Central memory CD4-positive, alpha-beta T cell (primary cell): ENCODE results near the gene CERCAM.

ENCODE experiments used
- DNase-seq: peaks from one replicate; pipeline ENCODE4 v3.0.0; 2022

CERCAM gene

DNA sequence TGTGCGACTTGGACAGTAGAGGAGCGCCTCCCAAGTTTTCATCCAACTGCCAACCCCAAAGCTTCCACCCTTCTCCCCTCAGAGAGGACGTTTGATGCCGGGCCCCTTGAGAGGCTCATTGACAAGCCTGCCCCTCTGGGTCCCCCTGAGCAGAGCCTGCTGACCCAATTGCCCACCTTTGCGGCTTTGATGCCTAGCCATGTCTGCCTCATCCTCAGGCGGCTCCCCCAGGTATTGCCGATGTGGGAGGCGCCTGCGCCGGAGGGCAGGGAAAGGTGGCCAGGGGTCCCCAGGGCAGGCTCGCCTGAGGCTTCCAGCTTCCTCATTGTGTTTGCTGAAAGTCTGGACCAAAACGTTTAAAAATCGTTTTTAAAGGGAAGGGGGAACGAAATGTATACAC lies 36.5 kb downstream of the CERCAM start:
- no peak for DNase-seq

GRCh38 chr9:128459011-128459410 lies 38.4 kb downstream of the CERCAM start:
- no peak for DNase-seq

DNA sequence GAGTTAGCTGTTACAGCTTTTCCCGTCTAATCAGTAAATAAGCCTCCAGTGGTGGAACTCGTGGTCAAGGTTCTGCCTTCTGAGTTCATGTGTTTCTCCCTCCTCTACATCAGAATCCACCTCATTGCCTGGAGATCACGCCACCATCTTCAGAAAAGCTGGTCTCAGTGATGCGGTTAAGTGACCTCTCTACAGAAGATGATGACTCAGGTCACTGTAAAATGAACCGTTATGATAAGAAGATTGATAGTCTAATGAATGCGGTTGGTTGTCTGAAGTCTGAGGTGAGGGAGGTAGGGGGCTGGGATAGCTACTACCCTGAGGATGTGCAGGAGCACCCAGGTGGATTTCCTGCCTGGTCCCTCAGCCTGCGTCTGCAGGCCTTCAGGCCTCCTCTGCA lies 48.4 kb downstream of the CERCAM start:
- DNase-seq, result no peak

DNA sequence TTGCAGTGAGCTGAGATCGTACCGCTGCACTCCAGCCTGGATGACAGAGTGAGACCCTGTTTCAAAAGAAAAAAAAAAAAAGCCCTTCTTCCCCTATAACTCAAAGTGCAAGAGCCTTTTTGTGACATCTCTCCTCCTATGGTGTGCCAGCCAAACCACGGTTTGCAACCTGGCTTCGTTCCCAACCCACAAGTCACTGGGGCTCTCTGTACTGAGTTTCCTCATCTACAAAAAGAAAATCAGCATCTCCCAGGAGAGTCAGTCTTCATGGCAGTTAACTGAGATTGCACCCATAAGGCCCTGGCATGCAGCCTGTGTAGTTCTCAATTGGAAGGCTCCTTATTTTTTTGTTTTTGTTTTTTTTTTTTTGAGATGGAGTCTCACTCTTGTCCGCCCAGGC lies 49.9 kb downstream of the CERCAM start:
- no peak for DNase-seq

- DNase-seq, result no peak
Observed at GRCh38 chr9:128473104-128473503, 52.4 kb downstream of the CERCAM start.

DNA sequence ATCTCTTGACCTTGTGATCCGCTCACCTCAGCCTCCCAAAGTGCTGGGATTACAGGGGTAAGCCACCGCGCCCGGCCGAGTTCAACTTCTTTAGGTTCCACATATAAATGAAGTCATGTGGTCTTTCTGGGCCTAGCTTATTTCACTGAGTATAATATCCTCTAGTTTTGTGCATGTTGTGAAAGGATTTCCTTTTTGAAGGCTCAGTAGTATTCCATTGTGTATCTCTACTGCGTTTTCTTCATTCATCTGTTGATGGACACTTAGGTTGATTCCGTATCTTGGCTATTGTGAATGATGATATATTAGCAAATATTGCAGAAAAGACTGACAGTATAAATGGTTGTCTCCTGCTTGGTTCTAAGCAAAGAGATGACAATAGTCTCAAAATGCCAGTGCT lies 55.2 kb downstream of the CERCAM start:
- no peak for DNase-seq

- no peak for DNase-seq
Observed at GRCh38 chr9:128479262-128479661, 58.6 kb downstream of the CERCAM start.

DNA sequence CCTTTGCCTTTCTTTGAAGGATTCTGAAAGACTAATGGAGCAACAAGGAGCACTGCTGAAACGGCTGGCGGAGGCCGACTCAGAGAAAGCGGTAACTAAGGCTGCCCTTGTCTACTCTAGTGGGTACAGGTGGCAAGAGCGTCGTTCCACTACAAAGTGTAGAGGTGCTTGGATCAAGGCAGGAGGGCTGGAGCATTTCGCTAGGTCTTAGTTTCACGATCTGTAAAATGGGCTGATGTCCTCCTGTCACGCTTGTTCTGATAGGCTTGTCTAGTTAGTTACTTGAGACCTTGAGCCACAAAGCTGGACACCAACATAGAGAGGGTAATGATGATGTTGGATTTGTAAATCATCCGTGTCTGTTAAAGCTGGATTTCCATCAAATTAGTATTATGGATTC lies 60.9 kb downstream of the CERCAM start:
- no peak for DNase-seq

DNA sequence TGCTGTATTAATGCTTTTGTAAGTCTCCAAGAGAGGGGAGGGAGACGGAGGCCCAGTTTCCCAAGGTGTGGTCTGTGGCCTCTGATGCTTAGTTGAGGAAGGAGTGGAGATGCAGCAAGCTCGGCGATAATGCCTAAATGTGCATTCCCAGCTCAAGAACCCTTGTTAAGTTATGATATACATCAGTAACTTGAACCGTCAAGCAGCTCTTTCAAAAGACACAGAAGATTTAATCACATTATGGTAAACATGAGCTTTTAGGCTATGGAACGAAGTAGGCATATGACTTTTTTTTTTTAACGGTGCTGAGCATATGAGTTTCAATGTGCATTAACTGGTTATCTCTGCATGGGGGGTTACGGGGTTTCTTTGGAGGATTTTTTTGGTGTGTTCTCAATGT lies 61.5 kb downstream of the CERCAM start:
- no peak for DNase-seq

- no peak for DNase-seq
Observed at GRCh38 chr9:128484686-128485413, 64.2 kb downstream of the CERCAM start.

DNA sequence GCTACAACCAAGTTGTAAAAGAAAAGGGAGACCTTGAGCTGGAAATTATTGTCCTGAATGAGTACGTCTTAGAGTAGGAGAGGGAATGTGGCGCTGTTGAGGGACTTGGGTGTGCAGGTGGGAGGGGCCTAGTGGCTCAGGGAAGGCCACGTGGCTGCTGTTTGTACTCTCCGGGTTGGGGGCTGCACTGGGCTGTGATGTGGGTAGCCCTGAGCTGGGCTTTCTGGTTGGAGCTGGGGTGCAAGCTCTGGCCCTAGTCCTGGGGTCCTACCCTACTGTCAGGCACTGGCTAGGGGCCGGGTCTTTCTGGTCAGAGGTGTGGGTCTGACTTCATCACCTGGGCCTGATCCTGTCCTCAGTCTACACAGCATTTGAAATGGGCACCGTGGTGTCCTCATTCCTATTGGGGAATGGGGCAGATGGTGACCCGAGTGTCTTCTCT lies 64.8 kb downstream of the CERCAM start:
- DNase-seq, result no peak

DNA sequence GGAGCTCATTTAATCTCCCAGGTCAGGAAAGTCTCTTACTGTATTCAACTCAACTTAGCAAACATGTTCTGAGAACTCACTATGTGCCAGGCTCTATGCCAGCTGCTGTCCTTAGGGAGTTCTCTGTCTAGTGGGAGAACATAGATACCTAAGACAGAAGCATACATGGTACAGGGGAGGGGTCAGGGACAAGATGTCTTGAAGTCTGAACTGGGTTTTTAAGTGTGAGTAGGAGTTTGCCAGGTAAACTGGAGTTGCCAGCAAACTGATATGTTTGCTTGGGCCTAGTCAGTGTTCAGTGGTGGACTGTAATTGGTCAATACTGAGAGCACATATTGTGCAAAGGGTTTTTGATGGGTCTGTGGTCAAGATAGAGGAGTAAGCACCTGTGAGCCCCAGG lies 65.5 kb downstream of the CERCAM start:
- DNase-seq, result no peak
